ENCODE results near the gene RND1. TPM values are rescaled to one million over a fixed set of nuclear protein-coding genes. Genes with fewer than 3 reads are reported as not detected.

Gene RND1
- polyA plus RNA-seq, 2 of the 4 experiments (the other 2 are of a cell fraction) = 26.5 to 37.8 TPM

DNA sequence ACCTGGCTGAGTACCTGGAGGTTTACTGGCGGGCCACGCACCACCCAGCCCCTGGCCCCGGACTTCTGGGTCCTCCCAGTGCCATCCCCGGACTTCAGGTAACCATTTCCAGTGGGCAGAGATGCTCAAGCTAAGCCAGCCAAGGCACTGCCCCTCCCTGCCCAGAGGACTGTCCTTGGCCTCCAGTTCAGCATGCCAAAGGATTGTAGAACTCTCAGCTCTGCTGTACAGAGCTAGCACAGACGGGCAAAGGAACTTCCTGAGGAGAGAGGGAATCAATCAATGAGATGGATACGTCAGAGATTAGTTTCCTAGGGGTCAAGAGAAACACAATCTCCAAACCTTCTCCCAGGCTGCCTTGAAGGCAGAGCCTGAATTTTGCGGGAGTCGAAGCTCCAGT is 38.6 kb downstream of the RND1 start:
- ATAC-seq = peak in 1 of 2 experiments; percentile 10; a peak in 1 of 6 replicates
- Histone ChIP-seq H3K9me3 (no peaks in the 10 kb centered on the region), H3K4me3 (no peak overlapping the region), H3K27ac (no peak overlapping the region), H3K4me2 (no peak overlapping the region), H3K4me1 (0 out of 3 replicates have a peak, but pooled peaks cover 4% of the 10 kb centered on the region)
- POLR2A ChIA-PET = interaction anchor here (0.9 to 1.7 kb wide), 2 partner anchors 25 to 39 kb away, joined by 5 to 6 read pairs; partner anchors contain the start of genes DDX23 and RND1
- no peak for DNase-seq (ENCODE audit: low read depth in 1 of 2, low spot score in 1 of 2)
- CTCF ChIA-PET = interaction anchor here (0.6 to 18.2 kb wide), 8 partner anchors 8 to 109 kb away, joined by 3 to 230 read pairs (median 10); partner anchors contain the start of genes CACNB3 and DDX23
- TF ChIP-seq, protein P1, sequence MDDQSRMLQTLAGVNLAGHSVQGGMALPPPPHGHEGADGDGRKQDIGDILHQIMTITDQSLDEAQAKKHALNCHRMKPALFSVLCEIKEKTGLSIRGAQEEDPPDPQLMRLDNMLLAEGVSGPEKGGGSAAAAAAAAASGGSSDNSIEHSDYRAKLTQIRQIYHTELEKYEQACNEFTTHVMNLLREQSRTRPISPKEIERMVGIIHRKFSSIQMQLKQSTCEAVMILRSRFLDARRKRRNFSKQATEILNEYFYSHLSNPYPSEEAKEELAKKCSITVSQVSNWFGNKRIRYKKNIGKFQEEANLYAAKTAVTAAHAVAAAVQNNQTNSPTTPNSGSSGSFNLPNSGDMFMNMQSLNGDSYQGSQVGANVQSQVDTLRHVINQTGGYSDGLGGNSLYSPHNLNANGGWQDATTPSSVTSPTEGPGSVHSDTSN (IDR thresholded peaks at IDR 0.05) = no peak
- TF ChIP-seq CEBPB (IDR thresholded peaks at IDR 0.05) (no peak), NPAS2 (CRISPR knock-in tag; IDR thresholded peaks at IDR 0.05; ENCODE audit: borderline replicate concordance) (no peak), ZSCAN20 (CRISPR knock-in tag; IDR thresholded peaks at IDR 0.05) (no peak), HEYL (CRISPR knock-in tag; IDR thresholded peaks at IDR 0.05) (no peak), JUNB (IDR thresholded peaks at IDR 0.05) (no peak)
- TF ChIP-seq, protein P2, sequence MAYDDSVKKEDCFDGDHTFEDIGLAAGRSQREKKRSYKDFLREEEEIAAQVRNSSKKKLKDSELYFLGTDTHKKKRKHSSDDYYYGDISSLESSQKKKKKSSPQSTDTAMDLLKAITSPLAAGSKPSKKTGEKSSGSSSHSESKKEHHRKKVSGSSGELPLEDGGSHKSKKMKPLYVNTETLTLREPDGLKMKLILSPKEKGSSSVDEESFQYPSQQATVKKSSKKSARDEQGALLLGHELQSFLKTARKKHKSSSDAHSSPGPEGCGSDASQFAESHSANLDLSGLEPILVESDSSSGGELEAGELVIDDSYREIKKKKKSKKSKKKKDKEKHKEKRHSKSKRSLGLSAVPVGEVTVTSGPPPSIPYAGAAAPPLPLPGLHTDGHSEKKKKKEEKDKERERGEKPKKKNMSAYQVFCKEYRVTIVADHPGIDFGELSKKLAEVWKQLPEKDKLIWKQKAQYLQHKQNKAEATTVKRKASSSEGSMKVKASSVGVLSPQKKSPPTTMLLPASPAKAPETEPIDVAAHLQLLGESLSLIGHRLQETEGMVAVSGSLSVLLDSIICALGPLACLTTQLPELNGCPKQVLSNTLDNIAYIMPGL (CRISPR knock-in tag; IDR thresholded peaks at IDR 0.05; ENCODE audit: borderline replicate concordance) = no peak
- TF ChIP-seq, protein P3, sequence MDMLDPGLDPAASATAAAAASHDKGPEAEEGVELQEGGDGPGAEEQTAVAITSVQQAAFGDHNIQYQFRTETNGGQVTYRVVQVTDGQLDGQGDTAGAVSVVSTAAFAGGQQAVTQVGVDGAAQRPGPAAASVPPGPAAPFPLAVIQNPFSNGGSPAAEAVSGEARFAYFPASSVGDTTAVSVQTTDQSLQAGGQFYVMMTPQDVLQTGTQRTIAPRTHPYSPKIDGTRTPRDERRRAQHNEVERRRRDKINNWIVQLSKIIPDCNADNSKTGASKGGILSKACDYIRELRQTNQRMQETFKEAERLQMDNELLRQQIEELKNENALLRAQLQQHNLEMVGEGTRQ (IDR thresholded peaks at IDR 0.05) = no peak
- no peak for FAIRE-seq
- 91% methylated on average over 8 of the region's 8 CpGs for WGBS (ENCODE audit: missing lambda C conversion rate)

DNA sequence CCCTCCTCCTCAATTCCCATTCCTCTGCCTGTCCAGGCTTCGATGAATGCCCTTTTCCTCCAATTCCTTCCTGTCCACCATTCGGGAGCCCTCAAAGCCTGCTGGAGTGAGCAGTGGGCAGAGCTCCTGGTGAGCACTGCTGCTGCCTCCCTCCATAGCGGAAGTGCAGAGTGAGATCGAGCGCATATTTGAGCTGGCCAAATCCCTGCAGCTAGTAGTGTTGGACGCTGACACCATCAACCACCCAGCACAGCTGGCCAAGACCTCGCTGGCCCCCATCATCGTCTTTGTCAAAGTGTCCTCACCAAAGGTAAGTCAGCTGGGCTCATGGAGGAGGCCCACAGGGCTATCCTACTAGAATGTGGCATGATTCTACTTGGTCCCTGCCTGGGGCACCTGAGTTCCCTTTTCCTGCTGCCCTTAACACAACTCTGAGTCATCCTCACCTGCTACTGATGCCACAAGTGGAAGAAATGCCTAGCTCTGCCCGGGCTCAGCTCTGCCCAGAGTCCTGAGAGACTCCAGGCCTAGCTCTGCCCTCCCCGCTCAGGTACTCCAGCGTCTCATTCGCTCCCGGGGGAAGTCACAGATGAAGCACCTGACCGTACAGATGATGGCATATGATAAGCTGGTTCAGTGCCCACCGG is 39.3 kb downstream of the RND1 start:
- DNase-seq (ENCODE audit: low read depth in 1 of 2, low spot score in 1 of 2) (no peak), FAIRE-seq (no peak), ATAC-seq (peak in 1 of 2 experiments; percentile 5; a peak in 3 of 6 replicates)
- Histone ChIP-seq H3K27ac (no peak overlapping the region), H3K4me2 (no peak overlapping the region), H3K4me1 (0 out of 3 replicates have a peak, but pooled peaks cover 4% of the 10 kb centered on the region), H3K4me3 (no peak overlapping the region), H3K9me3 (no peaks in the 10 kb centered on the region)
- ChIA-PET CTCF (interaction anchor here (1.1 to 18.2 kb wide), 7 partner anchors 9 to 162 kb away, joined by 3 to 230 read pairs (median 14); partner anchors contain the start of genes CACNB3 and DDX23), POLR2A (interaction anchor here (0.9 kb wide), 1 partner anchor 40 kb away, joined by 3 read pairs; no protein-coding TSS in a partner anchor)
- TF ChIP-seq NR3C1 (IDR thresholded peaks at IDR 0.05) (no peak), MAFK (IDR thresholded peaks at IDR 0.05; ENCODE audit: partially characterized antibody) (no peak), MAZ (IDR thresholded peaks at IDR 0.05; ENCODE audit: borderline replicate concordance, low read depth, low read length) (no peak), TP53 (CRISPR knock-in tag; IDR thresholded peaks at IDR 0.05) (no peak)
- TF ChIP-seq, protein P2 (CRISPR knock-in tag; IDR thresholded peaks at IDR 0.05; ENCODE audit: borderline replicate concordance) = no peak
- 91% methylated on average over 15 of the region's 15 CpGs for WGBS (ENCODE audit: missing lambda C conversion rate)

DNA sequence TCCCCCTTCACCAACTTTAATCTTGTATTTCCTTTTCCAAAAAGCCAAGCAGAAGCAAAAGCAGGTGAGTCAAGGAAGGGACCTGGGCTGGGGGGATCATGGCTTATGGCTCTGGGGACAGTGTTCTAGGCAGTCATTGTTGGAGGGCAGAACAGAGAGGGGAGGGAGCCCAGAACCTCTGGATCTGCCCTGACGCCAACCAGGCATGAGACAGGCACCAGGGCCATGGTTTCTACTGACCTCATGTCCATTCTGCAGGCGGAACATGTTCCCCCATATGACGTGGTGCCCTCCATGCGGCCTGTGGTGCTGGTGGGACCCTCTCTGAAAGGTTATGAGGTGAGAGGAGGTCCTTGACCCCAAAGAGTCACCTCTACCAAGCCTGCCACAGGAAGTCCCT is 40.8 kb downstream of the RND1 start:
- Histone ChIP-seq H3K4me3 (no peak overlapping the region), H3K27ac (no peak overlapping the region), H3K4me2 (no peak overlapping the region), H3K4me1 (0 out of 3 replicates have a peak, but pooled peaks cover 4% of the 10 kb centered on the region), H3K9me3 (no peaks in the 10 kb centered on the region)
- DNase-seq (ENCODE audit: low read depth in 1 of 2, low spot score in 1 of 2) = no peak
- CTCF ChIA-PET = interaction anchor here (1.5 to 18.2 kb wide), 4 partner anchors 9 to 66 kb away, joined by 4 to 230 read pairs (median 36); partner anchors contain the start of gene CACNB3
- no peak for ATAC-seq
- POLR2A ChIA-PET = no interaction called here
- no peak for FAIRE-seq
- 66% methylated on average over 4 of the region's 4 CpGs for WGBS (ENCODE audit: missing lambda C conversion rate)
- TF ChIP-seq HOXB13 (CRISPR knock-in tag; IDR thresholded peaks at IDR 0.05; ENCODE audit: low read depth) (no peak), RFX5 (IDR thresholded peaks at IDR 0.05) (no peak), POLR2AphosphoS2 (conservative IDR thresholded peaks at IDR 0.05; ENCODE audit: low read length) (no peak), JUN (IDR thresholded peaks at IDR 0.05) (no peak), NPAS2 (CRISPR knock-in tag; IDR thresholded peaks at IDR 0.05; ENCODE audit: borderline replicate concordance) (no peak), JUNB (IDR thresholded peaks at IDR 0.05) (no peak)
- TF ChIP-seq, protein P4, sequence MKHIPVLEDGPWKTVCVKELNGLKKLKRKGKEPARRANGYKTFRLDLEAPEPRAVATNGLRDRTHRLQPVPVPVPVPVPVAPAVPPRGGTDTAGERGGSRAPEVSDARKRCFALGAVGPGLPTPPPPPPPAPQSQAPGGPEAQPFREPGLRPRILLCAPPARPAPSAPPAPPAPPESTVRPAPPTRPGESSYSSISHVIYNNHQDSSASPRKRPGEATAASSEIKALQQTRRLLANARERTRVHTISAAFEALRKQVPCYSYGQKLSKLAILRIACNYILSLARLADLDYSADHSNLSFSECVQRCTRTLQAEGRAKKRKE (CRISPR knock-in tag; IDR thresholded peaks at IDR 0.05; ENCODE audit: low read depth) = no peak
